Body of pancreas (tissue), 4 donors: ENCODE results near the gene HEXD. TPM values are rescaled to one million over a fixed set of nuclear protein-coding genes. Genes with fewer than 3 reads are reported as not detected.

Source experiments
- ATAC-seq: fragments of 150-250 bp; one replicate; pipeline ENCODE4 v1.9.1; 2016
- DNase-seq, 4 donors: peaks; one replicate each; pipeline ENCODE4 v3.0.0-alpha.2; 2019
- H3K27ac ChIP-seq, 4 donors: fragments of 200-600 bp; sonication (generic); 1 replicate in 3 of 4; 2 replicates in 1 of 4; pipeline versions ENCODE4 v1.5.1 to v1.6.1; 2016 to 2019; ENCODE audit warnings: mild to moderate bottlenecking in 1 of 4, mixed read lengths in 1 of 4, moderate library complexity in 1 of 4
- H3K27me3 ChIP-seq, 2 donors: fragments of 200-600 bp; sonication (generic); one replicate each; pipeline ENCODE4 v1.6.0; 2016; ENCODE audit warnings: mild to moderate bottlenecking in 1 of 2
- H3K36me3 ChIP-seq, 2 donors: fragments of 200-600 bp; sonication (generic); replicated peaks in 1 of 2; 2 replicates each; pipeline ENCODE4 v1.5.1; 2016; ENCODE audit warnings: low read depth in 2 of 2; ENCODE audit not compliant: insufficient read depth in 1 of 2
- H3K4me1 ChIP-seq: fragments of 200-600 bp; sonication (generic); one replicate; pipeline ENCODE4 v1.6.0; 2016
- H3K4me3 ChIP-seq, 2 donors: fragments of 200-600 bp; sonication (generic); 1 replicate in 1 of 2; 2 replicates in 1 of 2; pipeline ENCODE4 v1.5.1; 2016 to 2019
- H3K9me3 ChIP-seq, 3 donors: fragments of 200-600 bp; sonication (generic); 1 replicate in 2 of 3; 2 replicates in 1 of 3; pipeline ENCODE4 v1.5.1; 2016
- CTCF ChIP-seq, 7 experiments: fragments of 450-650 bp in 4 of 7; fragments of 200-600 bp in 3 of 7; sonication (generic) in 3 of 7; IDR thresholded peaks; one replicate each; pipeline ENCODE4 v1.5.1; 2016 to 2019; ENCODE audit warnings: antibody characterized with exemption in 7 of 7
- POLR2A ChIP-seq, 3 donors: fragments of 450-650 bp; IDR thresholded peaks; one replicate each; pipeline ENCODE4 v1.6.1; 2016; ENCODE audit warnings: antibody characterized with exemption in 3 of 3, mild to moderate bottlenecking in 2 of 3
- WGBS, 2 donors: methylation state at CpG; one replicate each; pipeline ENCODE4 v1.1.5; 2017; 5-methylcytosine and 5-hydroxymethylcytosine counted together
- intact Hi-C: fragments of 100-400 bp; cut with DNase I; formaldehyde crosslinking; loops from one replicate; pipeline ENCODE4 v1.15.1; 2023
- total RNA-seq, 2 donors: library from RNA; depleted of rRNA; stranded (reverse); fragments of >200 nt; gene quantifications; one replicate each; pipeline ENCODE4 v1.1.0, GENCODE V29; 2016

The HEXD gene
- total RNA-seq, 2 donors from 2014 or later, result 54.7 to 188 TPM

GRCh38 chr17:82483204-82483660 is 65.1 kb downstream of the HEXD start:
- Histone ChIP-seq H3K4me3 (no peak overlapping the region), H3K36me3 (peaks cover 5 to 44% of the 10 kb centered on the region in 2 donors), H3K27me3 (no peaks in the 10 kb centered on the region), H3K9me3 (no peaks in the 10 kb centered on the region), H3K4me1 (no peaks in the 10 kb centered on the region), H3K27ac (no peak overlapping the region)
- no peak for TF ChIP-seq POLR2A (IDR thresholded peaks at IDR 0.05)
- no peak for TF ChIP-seq CTCF (IDR thresholded peaks at IDR 0.05)
- intact Hi-C loops, result no loop called here
- no peak for ATAC-seq
- WGBS, 2 donors, result 98% methylated on average over 6 of the region's 6 CpGs
- no peak for DNase-seq

GRCh38 chr17:82483836-82484235 is 65.7 kb downstream of the HEXD start:
- Histone ChIP-seq H3K4me3 (no peak overlapping the region), H3K9me3 (no peaks in the 10 kb centered on the region), H3K36me3 (peaks cover 5 to 38% of the 10 kb centered on the region in 2 donors), H3K27me3 (no peaks in the 10 kb centered on the region), H3K4me1 (no peaks in the 10 kb centered on the region), H3K27ac (no peak overlapping the region)
- TF ChIP-seq CTCF (IDR thresholded peaks at IDR 0.05), result no peak
- TF ChIP-seq POLR2A (IDR thresholded peaks at IDR 0.05), result no peak
- no peak for ATAC-seq
- DNase-seq, result no peak
- WGBS, 2 donors, result 90 to 95% methylated on average over 3 to 9 of the region's 9 CpGs
- intact Hi-C loops, result no loop called here

GRCh38 chr17:82486231-82487094 is 68.3 kb downstream of the HEXD start:
- WGBS, 2 donors, result 81 to 91% methylated on average over 13 of the region's 13 CpGs
- DNase-seq, result no peak
- no peaks in the 10 kb centered on the region for H3K27me3 ChIP-seq
- no peak overlapping the region for H3K27ac ChIP-seq
- no peaks in the 10 kb centered on the region for H3K4me1 ChIP-seq
- intact Hi-C loops, result no loop called here
- peaks cover 5 to 28% of the 10 kb centered on the region in 2 donors for H3K36me3 ChIP-seq
- ATAC-seq, result no peak
- no peak overlapping the region for H3K4me3 ChIP-seq
- TF ChIP-seq POLR2A (IDR thresholded peaks at IDR 0.05) (no peak), CTCF (IDR thresholded peaks at IDR 0.05) (no peak)
- H3K9me3 ChIP-seq, result no peaks in the 10 kb centered on the region

GRCh38 chr17:82487910-82488309 is 69.8 kb downstream of the HEXD start:
- no peaks in the 10 kb centered on the region for H3K27me3 ChIP-seq
- no peak overlapping the region for H3K4me3 ChIP-seq
- ATAC-seq (no peak), DNase-seq (no peak)
- H3K4me1 ChIP-seq, result no peaks in the 10 kb centered on the region
- intact Hi-C loops, result no loop called here
- WGBS, 2 donors, result 89 to 99% methylated on average over 5 to 14 of the region's 14 CpGs
- H3K9me3 ChIP-seq, result no peaks in the 10 kb centered on the region
- no peak overlapping the region for H3K27ac ChIP-seq
- TF ChIP-seq POLR2A (IDR thresholded peaks at IDR 0.05) (no peak), CTCF (IDR thresholded peaks at IDR 0.05) (no peak)
- H3K36me3 ChIP-seq, result peaks cover 5 to 28% of the 10 kb centered on the region in 2 donors
